Neural cell (in vitro differentiated cells): Measurements from ENCODE around the gene RSPH1. TPM values are rescaled to one million over a fixed set of nuclear protein-coding genes. Genes with fewer than 3 reads are reported as not detected.

Experiments
- H2AFZ ChIP-seq: fragments of 200-600, 300-800 bp; sonication (generic), shearing (Covaris generic); 2 replicates; pipeline ENCODE4 v1.6.0; 2014; ENCODE audit warnings: low read depth, mild to moderate bottlenecking, antibody characterized with exemption, low read length, moderate library complexity
- H3F3A ChIP-seq: fragments of 200-600 bp; shearing (Covaris generic); 2 replicates; pipeline ENCODE4 v1.6.1; 2016; ENCODE audit warnings: mild to moderate bottlenecking, moderate library complexity, mixed read lengths, antibody characterized with exemption, low read length; ENCODE audit not compliant: insufficient read depth, poor library complexity, severe bottlenecking
- H3K27ac ChIP-seq: fragments of 200-600, 300-800 bp; sonication (generic), shearing (Covaris generic); 2 replicates; pipeline ENCODE4 v1.5.1; 2014; ENCODE audit warnings: mild to moderate bottlenecking, low read length, moderate library complexity
- H3K27me3 ChIP-seq: fragments of 300-800, 200-600 bp; sonication (generic), shearing (Covaris generic); 2 replicates; pipeline ENCODE4 v1.6.0; 2014; ENCODE audit warnings: mild to moderate bottlenecking, low read depth, low read length, moderate library complexity; ENCODE audit not compliant: insufficient read depth
- H3K36me3 ChIP-seq: fragments of 300-800, 200-600 bp; sonication (generic), shearing (Covaris generic); 2 replicates; pipeline ENCODE4 v1.5.1; 2014; ENCODE audit warnings: mild to moderate bottlenecking, antibody characterized with exemption, low read length, moderate library complexity; ENCODE audit not compliant: insufficient read depth
- H3K4me2 ChIP-seq: fragments of 300-800, 200-600 bp; sonication (generic), shearing (Covaris generic); 2 replicates; pipeline ENCODE4 v1.6.0; 2014; ENCODE audit warnings: mild to moderate bottlenecking, low read length
- H3K4me3 ChIP-seq: fragments of 300-800, 200-600 bp; sonication (generic), shearing (Covaris generic); 2 replicates; pipeline ENCODE4 v1.5.1; 2014; ENCODE audit warnings: mild to moderate bottlenecking, low read length, moderate library complexity
- H3K79me2 ChIP-seq: fragments of 200-600 bp; shearing (Covaris generic); replicated peaks from 2 replicates; pipeline ENCODE4 v1.6.0; 2014; ENCODE audit warnings: mild to moderate bottlenecking, low read length, moderate library complexity; ENCODE audit not compliant: insufficient read depth
- H3K9ac ChIP-seq: fragments of 300-800, 200-600 bp; sonication (generic), shearing (Covaris generic); 2 replicates; pipeline ENCODE4 v1.6.1; 2016; ENCODE audit warnings: mild to moderate bottlenecking, low read length, mixed read lengths
- H3K9me2 ChIP-seq: fragments of 200-600 bp; shearing (Covaris generic); 2 replicates; pipeline ENCODE4 v1.6.1; 2016; ENCODE audit warnings: mild to moderate bottlenecking, low read length, mixed read lengths; ENCODE audit not compliant: insufficient read depth
- H3K9me3 ChIP-seq: fragments of 200-600, 300-800 bp; sonication (generic), shearing (Covaris generic); 2 replicates; pipeline ENCODE4 v1.6.1; 2016; ENCODE audit warnings: mild to moderate bottlenecking, mixed run types, low read length, moderate library complexity, mixed read lengths
- H4K20me1 ChIP-seq: fragments of 200-600 bp; shearing (Covaris generic); 2 replicates; pipeline ENCODE4 v1.6.1; 2016; ENCODE audit warnings: mild to moderate bottlenecking, mixed run types; ENCODE audit not compliant: insufficient read depth
- EP300 ChIP-seq: fragments of 450-650 bp; conservative IDR thresholded peaks from 2 replicates; pipeline ENCODE4 v1.6.1; 2014; ENCODE audit warnings: antibody characterized with exemption, mild to moderate bottlenecking, moderate library complexity; ENCODE audit not compliant: poor library complexity, severe bottlenecking
- EZH2 ChIP-seq: fragments of 200-600, 300-800 bp; shearing (Covaris generic), sonication (generic); IDR thresholded peaks from 2 replicates; pipeline ENCODE4 v1.6.1; 2014; ENCODE audit warnings: antibody characterized with exemption, low read length, borderline replicate concordance, mild to moderate bottlenecking; ENCODE audit not compliant: insufficient read depth, poor library complexity, severe bottlenecking
- MXI1 ChIP-seq: fragments of 450-650 bp; conservative IDR thresholded peaks from 2 replicates; pipeline ENCODE4 v1.6.1; 2014; ENCODE audit warnings: antibody characterized with exemption, mild to moderate bottlenecking; ENCODE audit not compliant: poor library complexity, severe bottlenecking
- POLR2AphosphoS5 ChIP-seq: IDR thresholded peaks from 2 replicates; pipeline ENCODE4 v1.6.1; 2012
- RAD21 ChIP-seq: fragments of 450-650 bp; conservative IDR thresholded peaks from 2 replicates; pipeline ENCODE4 v1.6.1; 2014; ENCODE audit warnings: antibody characterized with exemption, mild to moderate bottlenecking, moderate library complexity
- SMC3 ChIP-seq: fragments of 450-650 bp; conservative IDR thresholded peaks from 2 replicates; pipeline ENCODE4 v1.6.1; 2014; ENCODE audit warnings: antibody characterized with exemption, mild to moderate bottlenecking, moderate library complexity; ENCODE audit not compliant: poor library complexity
- TAF1 ChIP-seq: IDR thresholded peaks from 2 replicates; pipeline ENCODE4 v1.6.1; 2012; ENCODE audit warnings: low read depth
- polyA plus RNA-seq: library from polyadenylated mRNA; depleted of rRNA; stranded (reverse); fragments of >200 nt; gene quantifications from 2 replicates; pipeline ENCODE4 v1.2.3, GENCODE V29; 2014
- TF ChIP-seq, protein P1 (sequence below): fragments of 450-650 bp; IDR thresholded peaks from 2 replicates; pipeline ENCODE4 v1.5.1; 2014; ENCODE audit warnings: antibody characterized with exemption, mild to moderate bottlenecking, moderate library complexity; ENCODE audit not compliant: poor library complexity, severe bottlenecking
- TF ChIP-seq, protein P2 (sequence below): IDR thresholded peaks from 2 replicates; pipeline ENCODE4 v1.6.1; 2012; ENCODE audit warnings: borderline replicate concordance

The RSPH1 gene
- polyA plus RNA-seq, 1 donor from 2014 or later: 1.3 TPM

DNA sequence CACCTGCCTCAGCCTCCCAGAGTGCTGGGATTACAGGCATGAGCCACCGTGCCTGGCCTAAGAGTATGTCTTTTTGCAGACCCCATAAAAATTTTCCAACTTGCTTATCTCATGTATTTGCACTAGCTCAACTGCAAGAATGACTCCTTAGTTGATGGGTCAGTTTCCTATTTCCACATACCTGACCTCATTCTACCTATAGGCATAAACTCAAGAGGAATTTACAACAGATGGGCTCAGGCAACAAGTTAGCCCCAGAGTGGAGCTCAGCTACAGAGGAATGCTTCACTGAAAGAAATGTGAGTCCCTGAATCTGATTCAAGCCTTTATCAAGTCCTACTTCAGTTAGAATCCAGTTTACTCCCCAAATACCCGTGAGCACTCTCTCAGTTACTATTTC, 12.3 kb upstream of the RSPH1 start:
- Histone ChIP-seq H3K9me2 (no peaks in the 10 kb centered on the region), H3F3A (no peaks in the 10 kb centered on the region), H3K4me2 (no peak overlapping the region), H3K4me3 (no peak overlapping the region), H4K20me1 (no peaks in the 10 kb centered on the region), H3K79me2 (peaks cover 6% of the 10 kb centered on the region), H3K36me3 (no peaks in the 10 kb centered on the region), H3K9me3 (no peaks in the 10 kb centered on the region), H3K27me3 (no peaks in the 10 kb centered on the region), H3K9ac (no peak overlapping the region), H2AFZ (no peak overlapping the region), H3K27ac (no peak overlapping the region)
- TF ChIP-seq, protein P1, sequence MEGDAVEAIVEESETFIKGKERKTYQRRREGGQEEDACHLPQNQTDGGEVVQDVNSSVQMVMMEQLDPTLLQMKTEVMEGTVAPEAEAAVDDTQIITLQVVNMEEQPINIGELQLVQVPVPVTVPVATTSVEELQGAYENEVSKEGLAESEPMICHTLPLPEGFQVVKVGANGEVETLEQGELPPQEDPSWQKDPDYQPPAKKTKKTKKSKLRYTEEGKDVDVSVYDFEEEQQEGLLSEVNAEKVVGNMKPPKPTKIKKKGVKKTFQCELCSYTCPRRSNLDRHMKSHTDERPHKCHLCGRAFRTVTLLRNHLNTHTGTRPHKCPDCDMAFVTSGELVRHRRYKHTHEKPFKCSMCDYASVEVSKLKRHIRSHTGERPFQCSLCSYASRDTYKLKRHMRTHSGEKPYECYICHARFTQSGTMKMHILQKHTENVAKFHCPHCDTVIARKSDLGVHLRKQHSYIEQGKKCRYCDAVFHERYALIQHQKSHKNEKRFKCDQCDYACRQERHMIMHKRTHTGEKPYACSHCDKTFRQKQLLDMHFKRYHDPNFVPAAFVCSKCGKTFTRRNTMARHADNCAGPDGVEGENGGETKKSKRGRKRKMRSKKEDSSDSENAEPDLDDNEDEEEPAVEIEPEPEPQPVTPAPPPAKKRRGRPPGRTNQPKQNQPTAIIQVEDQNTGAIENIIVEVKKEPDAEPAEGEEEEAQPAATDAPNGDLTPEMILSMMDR: no peak
- no peak for TF ChIP-seq EP300
- no peak for TF ChIP-seq SMC3
- TF ChIP-seq MXI1: no peak
- no peak for TF ChIP-seq TAF1
- TF ChIP-seq RAD21: no peak
- no peak for TF ChIP-seq EZH2
- TF ChIP-seq, protein P2, sequence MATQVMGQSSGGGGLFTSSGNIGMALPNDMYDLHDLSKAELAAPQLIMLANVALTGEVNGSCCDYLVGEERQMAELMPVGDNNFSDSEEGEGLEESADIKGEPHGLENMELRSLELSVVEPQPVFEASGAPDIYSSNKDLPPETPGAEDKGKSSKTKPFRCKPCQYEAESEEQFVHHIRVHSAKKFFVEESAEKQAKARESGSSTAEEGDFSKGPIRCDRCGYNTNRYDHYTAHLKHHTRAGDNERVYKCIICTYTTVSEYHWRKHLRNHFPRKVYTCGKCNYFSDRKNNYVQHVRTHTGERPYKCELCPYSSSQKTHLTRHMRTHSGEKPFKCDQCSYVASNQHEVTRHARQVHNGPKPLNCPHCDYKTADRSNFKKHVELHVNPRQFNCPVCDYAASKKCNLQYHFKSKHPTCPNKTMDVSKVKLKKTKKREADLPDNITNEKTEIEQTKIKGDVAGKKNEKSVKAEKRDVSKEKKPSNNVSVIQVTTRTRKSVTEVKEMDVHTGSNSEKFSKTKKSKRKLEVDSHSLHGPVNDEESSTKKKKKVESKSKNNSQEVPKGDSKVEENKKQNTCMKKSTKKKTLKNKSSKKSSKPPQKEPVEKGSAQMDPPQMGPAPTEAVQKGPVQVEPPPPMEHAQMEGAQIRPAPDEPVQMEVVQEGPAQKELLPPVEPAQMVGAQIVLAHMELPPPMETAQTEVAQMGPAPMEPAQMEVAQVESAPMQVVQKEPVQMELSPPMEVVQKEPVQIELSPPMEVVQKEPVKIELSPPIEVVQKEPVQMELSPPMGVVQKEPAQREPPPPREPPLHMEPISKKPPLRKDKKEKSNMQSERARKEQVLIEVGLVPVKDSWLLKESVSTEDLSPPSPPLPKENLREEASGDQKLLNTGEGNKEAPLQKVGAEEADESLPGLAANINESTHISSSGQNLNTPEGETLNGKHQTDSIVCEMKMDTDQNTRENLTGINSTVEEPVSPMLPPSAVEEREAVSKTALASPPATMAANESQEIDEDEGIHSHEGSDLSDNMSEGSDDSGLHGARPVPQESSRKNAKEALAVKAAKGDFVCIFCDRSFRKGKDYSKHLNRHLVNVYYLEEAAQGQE: no peak
- TF ChIP-seq POLR2AphosphoS5: no peak

DNA sequence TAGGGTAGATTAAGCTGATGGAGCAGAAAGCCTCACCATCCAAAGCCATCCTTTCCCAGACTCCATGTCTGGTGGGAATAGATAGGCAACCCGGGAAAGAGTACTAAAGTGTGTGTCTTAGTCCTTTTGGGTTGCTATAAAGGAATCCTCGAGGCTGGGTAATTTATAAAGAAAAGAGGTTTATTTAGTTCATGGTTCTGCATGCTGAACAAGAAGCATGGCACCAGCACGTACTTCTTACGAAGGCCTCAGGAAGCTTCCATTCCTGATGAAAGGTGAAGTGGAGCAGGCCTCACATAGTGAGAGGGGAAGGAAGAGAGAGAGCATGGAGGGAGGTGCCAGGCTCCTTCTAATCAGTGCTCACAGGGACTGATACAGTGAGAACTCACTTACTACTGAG, 11.4 kb upstream of the RSPH1 start:
- no peaks in the 10 kb centered on the region for H3K36me3 ChIP-seq
- no peaks in the 10 kb centered on the region for H3K79me2 ChIP-seq
- no peaks in the 10 kb centered on the region for H4K20me1 ChIP-seq
- H3K4me2 ChIP-seq: no peak overlapping the region
- no peak overlapping the region for H3K4me3 ChIP-seq
- TF ChIP-seq, protein P2: no peak
- TF ChIP-seq, protein P1: no peak
- TF ChIP-seq SMC3 (no peak), EZH2 (no peak), POLR2AphosphoS5 (no peak), MXI1 (no peak), TAF1 (no peak), RAD21 (no peak)
- no peak overlapping the region for H3K9ac ChIP-seq
- no peaks in the 10 kb centered on the region for H3K9me3 ChIP-seq
- H3K27me3 ChIP-seq: no peaks in the 10 kb centered on the region
- H3K9me2 ChIP-seq: no peaks in the 10 kb centered on the region
- H3F3A ChIP-seq: no peaks in the 10 kb centered on the region
- H2AFZ ChIP-seq: no peak overlapping the region
- H3K27ac ChIP-seq: no peak overlapping the region
